HEK293 (cell line): Measurements from ENCODE around the gene SLC47A2.

Experiments used
- CTCF ChIA-PET: fragments of 350-600 bp; formaldehyde crosslinking; extraction: SDS; loops from one replicate; lab custom pipeline; 2021; ENCODE audit warnings: antibody characterized with exemption; lab: Yijun Ruan, JAX
- POLR2A ChIA-PET: fragments of 300-600 bp; formaldehyde crosslinking; extraction: SDS; loops from one replicate; lab custom pipeline; 2020; ENCODE audit warnings: antibody characterized with exemption, inconsistent platforms; lab: Yijun Ruan, JAX
- H3K27ac ChIP-seq: fragments of 200-500 bp; sonication (Bioruptor generic); 2 replicates; pipeline ENCODE4 v1.5.1; 2014; ENCODE audit warnings: low read depth, low read length, control low read depth, inconsistent platforms; ENCODE audit errors: extremely low read depth
- H3K36me3 ChIP-seq, 2 experiments: fragments of 200-500 bp in 1 of 2; sonication (Bioruptor generic) in 1 of 2; 1 replicate in 1 of 2; 2 replicates in 1 of 2; pipeline ENCODE4 v1.5.1; 2014 to 2017; ENCODE audit warnings: inconsistent platforms in 2 of 2, low read length in 2 of 2; ENCODE audit not compliant: control insufficient read depth in 2 of 2, insufficient read depth in 1 of 2
- H3K4me1 ChIP-seq: fragments of 200-500 bp; sonication (Bioruptor generic); 2 replicates; pipeline ENCODE4 v1.5.1; 2014; ENCODE audit warnings: mild to moderate bottlenecking, low read length, inconsistent platforms; ENCODE audit not compliant: control insufficient read depth, insufficient read depth
- H3K4me3 ChIP-seq: 2 replicates; pipeline ENCODE4 v1.5.1; 2011; ENCODE audit warnings: low read depth, mild to moderate bottlenecking, control low read depth, low read length, moderate library complexity
- H3K9me3 ChIP-seq: fragments of 200-500 bp; sonication (Bioruptor generic); 2 replicates; pipeline ENCODE4 v1.5.1; 2014; ENCODE audit warnings: low read depth, low read length, inconsistent platforms; ENCODE audit not compliant: control insufficient read depth, insufficient read depth
- EGR2 ChIP-seq: fragments of 450-650 bp; formaldehyde crosslinking; IDR thresholded peaks from 2 replicates; pipeline ENCODE4 v1.5.1; 2016; ENCODE audit warnings: low read depth, missing biosample characterization, missing genetic modification characterization
- KLF17 ChIP-seq: fragments of 450-650 bp; formaldehyde crosslinking; IDR thresholded peaks from 2 replicates; pipeline ENCODE4 v1.5.1; 2016; ENCODE audit warnings: missing biosample characterization, missing genetic modification characterization
- MEIS1 ChIP-seq: sonication (generic); formaldehyde crosslinking; IDR thresholded peaks from 2 replicates; pipeline ENCODE4 v1.8.1; 2022; ENCODE audit warnings: missing genetic modification reagents, mild to moderate bottlenecking, borderline replicate concordance
- MYNN ChIP-seq: fragments of 450-650 bp; formaldehyde crosslinking; IDR thresholded peaks from 2 replicates; pipeline ENCODE4 v1.5.1; 2016; ENCODE audit warnings: missing biosample characterization, missing genetic modification characterization, borderline replicate concordance
- OVOL3 ChIP-seq: fragments of 450-650 bp; formaldehyde crosslinking; IDR thresholded peaks from 2 replicates; pipeline ENCODE4 v1.5.1; 2016; ENCODE audit warnings: missing biosample characterization, missing genetic modification characterization
- SCRT2 ChIP-seq: fragments of 450-650 bp; formaldehyde crosslinking; IDR thresholded peaks from 2 replicates; pipeline ENCODE4 v1.5.1; 2016; ENCODE audit warnings: missing biosample characterization, missing genetic modification characterization
- YY2 ChIP-seq: fragments of 450-650 bp; formaldehyde crosslinking; IDR thresholded peaks from 2 replicates; pipeline ENCODE4 v1.5.1; 2016; ENCODE audit warnings: missing biosample characterization, missing genetic modification characterization
- ZBTB17 ChIP-seq: fragments of 450-650 bp; formaldehyde crosslinking; IDR thresholded peaks from 2 replicates; pipeline ENCODE4 v1.5.1; 2016; ENCODE audit warnings: missing biosample characterization, missing genetic modification characterization
- ZNF112 ChIP-seq: fragments of 450-650 bp; formaldehyde crosslinking; IDR thresholded peaks from 2 replicates; pipeline ENCODE4 v1.5.0; 2017; ENCODE audit warnings: missing biosample characterization, missing genetic modification characterization
- ZNF223 ChIP-seq: fragments of 450-650 bp; formaldehyde crosslinking; IDR thresholded peaks from 2 replicates; pipeline ENCODE4 v1.5.1; 2016; ENCODE audit warnings: missing biosample characterization, missing genetic modification characterization
- ZNF280C ChIP-seq: fragments of 450-650 bp; formaldehyde crosslinking; IDR thresholded peaks from 2 replicates; pipeline ENCODE4 v1.5.1; 2016; ENCODE audit warnings: missing biosample characterization, missing genetic modification characterization
- ZNF280D ChIP-seq: fragments of 450-650 bp; formaldehyde crosslinking; IDR thresholded peaks from 2 replicates; pipeline ENCODE4 v1.5.1; 2016; ENCODE audit warnings: missing biosample characterization, missing genetic modification characterization
- ZNF366 ChIP-seq: fragments of 450-650 bp; formaldehyde crosslinking; conservative IDR thresholded peaks from 2 replicates; pipeline ENCODE4 v1.5.1; 2016; ENCODE audit warnings: missing biosample characterization, missing genetic modification characterization
- ZNF391 ChIP-seq: fragments of 450-650 bp; formaldehyde crosslinking; IDR thresholded peaks from 2 replicates; pipeline ENCODE4 v1.5.1; 2016; ENCODE audit warnings: low read depth, missing biosample characterization, missing genetic modification characterization, borderline replicate concordance
- ZNF398 ChIP-seq: fragments of 450-650 bp; formaldehyde crosslinking; IDR thresholded peaks from 2 replicates; pipeline ENCODE4 v1.5.1; 2017; ENCODE audit warnings: missing biosample characterization, missing genetic modification characterization
- ZNF416 ChIP-seq: fragments of 450-650 bp; formaldehyde crosslinking; IDR thresholded peaks from 2 replicates; pipeline ENCODE4 v1.5.1; 2016; ENCODE audit warnings: missing biosample characterization, missing genetic modification characterization
- ZNF530 ChIP-seq: fragments of 450-650 bp; formaldehyde crosslinking; IDR thresholded peaks from 2 replicates; pipeline ENCODE4 v1.5.1; 2016; ENCODE audit warnings: low read depth, missing biosample characterization, missing genetic modification characterization
- ZNF560 ChIP-seq: fragments of 450-650 bp; formaldehyde crosslinking; IDR thresholded peaks from 2 replicates; pipeline ENCODE4 v1.5.1; 2017; ENCODE audit warnings: missing biosample characterization, missing genetic modification characterization, borderline replicate concordance
- ZNF645 ChIP-seq: fragments of 450-650 bp; formaldehyde crosslinking; IDR thresholded peaks from 2 replicates; pipeline ENCODE4; 2016; ENCODE audit warnings: missing biosample characterization, missing genetic modification characterization
- ZNF768 ChIP-seq: fragments of 450-650 bp; formaldehyde crosslinking; IDR thresholded peaks from 2 replicates; pipeline ENCODE4 v1.5.1; 2018; ENCODE audit warnings: missing biosample characterization, mild to moderate bottlenecking, missing genetic modification characterization
- ZNF777 ChIP-seq: fragments of 450-650 bp; formaldehyde crosslinking; IDR thresholded peaks from 2 replicates; pipeline ENCODE4 v1.5.1; 2017; ENCODE audit warnings: missing biosample characterization, missing genetic modification characterization, borderline replicate concordance
- ZNF843 ChIP-seq: fragments of 450-650 bp; formaldehyde crosslinking; IDR thresholded peaks from 2 replicates; pipeline ENCODE4 v1.5.1; 2016; ENCODE audit warnings: missing biosample characterization, missing genetic modification characterization

The SLC47A2 gene

GRCh38 chr17:19717031-19717360 is 612 bp upstream of the SLC47A2 start:
- Histone ChIP-seq H3K27ac (no peak overlapping the region), H3K9me3 (no peaks in the 10 kb centered on the region), H3K4me3 (no peak overlapping the region), H3K36me3 (no peaks in the 10 kb centered on the region), H3K4me1 (no peaks in the 10 kb centered on the region)
- POLR2A ChIA-PET = no interaction called here
- CTCF ChIA-PET = interaction anchor here (0.7 kb wide), 1 partner anchor 12 kb away, joined by 3 read pairs; no protein-coding TSS in a partner anchor
- TF ChIP-seq ZNF223 (tag by site-specific recombination) (no peak), ZBTB17 (tag by site-specific recombination) (no peak), ZNF560 (no peak), ZNF391 (tag by site-specific recombination) (no peak), ZNF645 (no peak), OVOL3 (tag by site-specific recombination) (no peak), ZNF843 (tag by site-specific recombination) (no peak), ZNF366 (tag by site-specific recombination) (no peak), ZNF112 (no peak), KLF17 (tag by site-specific recombination) (no peak), MYNN (no peak)

GRCh38 chr17:19714542-19715411 is 1.6 kb downstream of the SLC47A2 start:
- no peak for TF ChIP-seq ZNF530
- no peak for TF ChIP-seq EGR2 (tag by site-specific recombination)
- TF ChIP-seq ZNF223 (tag by site-specific recombination) = no peak
- TF ChIP-seq SCRT2 = peak; percentile 71
- ChIA-PET POLR2A (interaction anchor here (0.5 to 1.5 kb wide), 2 partner anchors 15 to 66 kb away, joined by 3 to 4 read pairs; partner anchors contain the start of gene ALDH3A2), CTCF (interaction anchor here (0.6 kb wide), 1 partner anchor 266 kb away, joined by 3 read pairs; no protein-coding TSS in a partner anchor)
- Histone ChIP-seq H3K36me3 (no peaks in the 10 kb centered on the region), H3K9me3 (no peaks in the 10 kb centered on the region), H3K4me3 (no peak overlapping the region), H3K4me1 (no peaks in the 10 kb centered on the region), H3K27ac (no peak overlapping the region)

- H3K27ac ChIP-seq = no peak overlapping the region
- H3K36me3 ChIP-seq = no peaks in the 10 kb centered on the region
- CTCF ChIA-PET = no interaction called here
- no peaks in the 10 kb centered on the region for H3K9me3 ChIP-seq
- H3K4me1 ChIP-seq = no peaks in the 10 kb centered on the region
- POLR2A ChIA-PET = interaction anchor here (1.5 kb wide), 1 partner anchor 65 kb away, joined by 4 read pairs; the partner anchor contains the start of gene ALDH3A2
- H3K4me3 ChIP-seq = no peak overlapping the region
- TF ChIP-seq ZNF280C (tag by site-specific recombination) (no peak), MEIS1 (CRISPR knock-in tag) (no peak), ZNF280D (tag by site-specific recombination) (no peak), ZNF416 (no peak), ZNF777 (tag by site-specific recombination) (no peak), YY2 (tag by site-specific recombination) (no peak), ZNF768 (tag by site-specific recombination) (no peak), ZNF398 (tag by site-specific recombination) (no peak)
Observed at GRCh38 chr17:19713901-19714361, 2.5 kb downstream of the SLC47A2 start.
